ENCODE data around the gene PITPNM3. TPM values are rescaled to one million over a fixed set of nuclear protein-coding genes. Genes with fewer than 3 reads are reported as not detected.
A peak's percentile ranks its signal among the peaks of the same experiment; 100 is the strongest.

Gene PITPNM3
- total RNA-seq, 1 donor = 1.8 TPM

- Histone ChIP-seq H3K9me3 (ENCODE audit: low read depth, low read length) (no peaks in the 10 kb centered on the region), H3K4me1 (ENCODE audit: insufficient read depth, low read length) (peaks cover 30% of the 10 kb centered on the region), H3K36me3 (ENCODE audit: insufficient read depth, low read length) (no peaks in the 10 kb centered on the region), H3K79me2 (ENCODE audit: insufficient read depth, low read length) (no peaks in the 10 kb centered on the region), H3K27ac (ENCODE audit: low read depth, low read length) (no peak overlapping the region), H3K4me3 (ENCODE audit: insufficient read depth, low read length) (no peak overlapping the region), H3K27me3 (ENCODE audit: insufficient read depth, low read length) (no peaks in the 10 kb centered on the region), H2AFZ (ENCODE audit: low read length) (no peak overlapping the region), H4K20me1 (ENCODE audit: insufficient read depth, low read length) (no peaks in the 10 kb centered on the region), H3K4me2 (ENCODE audit: insufficient read depth, low read length) (no peak overlapping the region)
- DNase-seq (ENCODE audit: insufficient read length, low spot score, missing footprints) = no peak
- TF ChIP-seq CTCF (IDR thresholded peaks at IDR 0.05; ENCODE audit: extremely low read depth, low read depth, low read length) = no peak
Observed at GRCh38 chr17:6512552-6512951, 43.8 kb downstream of the PITPNM3 start.

- H4K20me1 ChIP-seq (ENCODE audit: insufficient read depth, low read length) = no peaks in the 10 kb centered on the region
- peaks cover 50% of the 10 kb centered on the region for H3K4me1 ChIP-seq (ENCODE audit: insufficient read depth, low read length)
- no peaks in the 10 kb centered on the region for H3K36me3 ChIP-seq (ENCODE audit: insufficient read depth, low read length)
- no peaks in the 10 kb centered on the region for H3K79me2 ChIP-seq (ENCODE audit: insufficient read depth, low read length)
- no peaks in the 10 kb centered on the region for H3K27me3 ChIP-seq (ENCODE audit: insufficient read depth, low read length)
- H3K9me3 ChIP-seq (ENCODE audit: low read depth, low read length) = no peaks in the 10 kb centered on the region
- no peak overlapping the region for H3K4me2 ChIP-seq (ENCODE audit: insufficient read depth, low read length)
- no peak for TF ChIP-seq CTCF (IDR thresholded peaks at IDR 0.05; ENCODE audit: extremely low read depth, low read depth, low read length)
- H3K27ac ChIP-seq (ENCODE audit: low read depth, low read length) = no peak overlapping the region
- H3K4me3 ChIP-seq (ENCODE audit: insufficient read depth, low read length) = no peak overlapping the region
- no peak overlapping the region for H2AFZ ChIP-seq (ENCODE audit: low read length)
- no peak for DNase-seq (ENCODE audit: insufficient read length, low spot score, missing footprints)
Observed at GRCh38 chr17:6510321-6510977, 45.9 kb downstream of the PITPNM3 start.

GRCh38 chr17:6509921-6510320 lies 46.4 kb downstream of the PITPNM3 start:
- DNase-seq (ENCODE audit: insufficient read length, low spot score, missing footprints) = no peak
- Histone ChIP-seq H3K4me2 (ENCODE audit: insufficient read depth, low read length) (peak overlapping the region; percentile 63), H3K4me3 (ENCODE audit: insufficient read depth, low read length) (no peak overlapping the region), H3K27me3 (ENCODE audit: insufficient read depth, low read length) (no peaks in the 10 kb centered on the region), H3K36me3 (ENCODE audit: insufficient read depth, low read length) (no peaks in the 10 kb centered on the region), H3K4me1 (ENCODE audit: insufficient read depth, low read length) (peaks cover 53% of the 10 kb centered on the region), H2AFZ (ENCODE audit: low read length) (no peak overlapping the region), H3K79me2 (ENCODE audit: insufficient read depth, low read length) (no peaks in the 10 kb centered on the region), H3K27ac (ENCODE audit: low read depth, low read length) (peak overlapping the region; percentile 92), H3K9me3 (ENCODE audit: low read depth, low read length) (no peaks in the 10 kb centered on the region), H4K20me1 (ENCODE audit: insufficient read depth, low read length) (no peaks in the 10 kb centered on the region)
- TF ChIP-seq CTCF (IDR thresholded peaks at IDR 0.05; ENCODE audit: extremely low read depth, low read depth, low read length) = no peak

DNA sequence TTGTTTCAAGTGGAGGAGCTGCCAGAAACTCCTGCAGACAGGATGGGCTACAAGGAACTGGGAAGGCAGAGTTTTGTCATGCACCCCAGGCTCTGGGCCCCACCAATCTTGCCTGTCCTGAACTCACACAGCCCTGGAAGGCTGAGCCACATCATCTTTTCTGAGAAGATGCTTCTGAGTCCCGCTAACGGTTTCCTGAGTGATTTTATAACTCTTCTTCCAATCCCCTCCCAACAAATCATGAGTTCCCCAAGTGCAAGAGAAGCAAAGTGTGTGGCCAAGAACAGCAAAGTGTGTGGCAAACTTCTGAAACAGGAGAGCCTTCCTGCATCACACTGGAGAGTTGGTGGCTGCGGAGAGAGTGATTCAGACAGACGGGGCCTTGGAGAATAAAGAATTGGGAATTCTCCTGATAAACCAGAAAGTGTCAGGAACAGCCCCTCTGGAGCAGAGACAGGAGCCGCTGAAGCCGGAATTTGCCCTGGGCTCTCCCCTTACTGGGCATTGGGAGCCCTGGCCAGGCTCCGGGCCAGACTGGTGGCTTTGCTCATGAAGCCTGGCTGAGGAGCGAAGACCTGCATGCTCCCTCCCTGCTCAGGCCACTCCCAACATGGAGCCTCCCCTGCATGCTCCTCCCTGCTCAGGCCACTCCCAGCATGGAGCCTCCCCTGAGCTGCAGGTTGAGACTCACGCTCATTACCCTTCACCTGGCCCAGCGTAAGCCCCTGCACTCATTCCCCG lies 47.2 kb downstream of the PITPNM3 start:
- Histone ChIP-seq H4K20me1 (ENCODE audit: insufficient read depth, low read length) (no peaks in the 10 kb centered on the region), H2AFZ (ENCODE audit: low read length) (peak overlapping the region; percentile 76), H3K9me3 (ENCODE audit: low read depth, low read length) (no peaks in the 10 kb centered on the region), H3K36me3 (ENCODE audit: insufficient read depth, low read length) (no peaks in the 10 kb centered on the region), H3K4me3 (ENCODE audit: insufficient read depth, low read length) (peak overlapping the region; percentile 23), H3K27me3 (ENCODE audit: insufficient read depth, low read length) (no peaks in the 10 kb centered on the region), H3K4me2 (ENCODE audit: insufficient read depth, low read length) (peak overlapping the region; percentile 63), H3K27ac (ENCODE audit: low read depth, low read length) (peak overlapping the region; percentile 92), H3K79me2 (ENCODE audit: insufficient read depth, low read length) (no peaks in the 10 kb centered on the region), H3K4me1 (ENCODE audit: insufficient read depth, low read length) (peaks cover 53% of the 10 kb centered on the region)
- no peak for TF ChIP-seq CTCF (IDR thresholded peaks at IDR 0.05; ENCODE audit: extremely low read depth, low read depth, low read length)
- DNase-seq (ENCODE audit: insufficient read length, low spot score, missing footprints) = peak; percentile 92
